Omental fat pad (tissue), 4 donors: Measurements from ENCODE around the gene CTNNAL1. TPM values are rescaled to one million over a fixed set of nuclear protein-coding genes. Genes with fewer than 3 reads are reported as not detected.

Experiments
- ATAC-seq: fragments of 150-250 bp; one replicate; pipeline ENCODE4 v1.9.1; 2016; ENCODE audit warnings: mild to moderate bottlenecking, moderate library complexity; ENCODE audit not compliant: low FRiP score
- DNase-seq: peaks from one replicate; pipeline ENCODE4 v3.0.0-alpha.2; 2019; ENCODE audit warnings: low spot score
- total RNA-seq, 4 donors: library from RNA; depleted of rRNA; stranded (reverse); fragments of >200 nt; gene quantifications; one replicate each; pipeline ENCODE4 v1.1.0, GENCODE V29; 2016
- TF ChIP-seq, protein P1 (sequence below), 3 donors: fragments of 450-650 bp; IDR thresholded peaks; one replicate each; pipeline ENCODE4 v1.5.1; 2016 to 2017; ENCODE audit warnings: antibody characterized with exemption in 3 of 3, mild to moderate bottlenecking in 3 of 3, moderate library complexity in 2 of 3

Gene CTNNAL1
- total RNA-seq, 4 donors from 2014 or later: 34.5 to 57.3 (median 46.5) TPM

DNA sequence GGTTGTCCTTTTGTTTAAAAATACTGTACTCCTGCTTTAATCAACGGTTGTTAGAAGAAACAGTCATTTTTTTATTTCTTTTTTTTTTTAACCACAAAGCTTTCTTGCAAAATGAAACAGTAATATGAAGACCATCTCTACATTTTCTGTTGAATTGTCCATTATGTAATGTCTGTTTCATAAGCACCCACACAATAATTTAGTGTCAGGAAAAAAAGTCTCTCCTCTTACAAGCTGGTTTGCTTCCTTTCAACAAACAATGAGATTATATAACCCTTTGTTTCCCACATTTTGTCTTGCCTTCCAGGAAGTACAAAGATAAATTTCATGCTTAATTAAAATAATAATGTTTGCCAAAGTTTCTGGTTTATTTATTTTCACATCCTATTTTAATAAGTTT lies 16.7 kb downstream of the CTNNAL1 start:
- no peak for ATAC-seq
- TF ChIP-seq, protein P1, sequence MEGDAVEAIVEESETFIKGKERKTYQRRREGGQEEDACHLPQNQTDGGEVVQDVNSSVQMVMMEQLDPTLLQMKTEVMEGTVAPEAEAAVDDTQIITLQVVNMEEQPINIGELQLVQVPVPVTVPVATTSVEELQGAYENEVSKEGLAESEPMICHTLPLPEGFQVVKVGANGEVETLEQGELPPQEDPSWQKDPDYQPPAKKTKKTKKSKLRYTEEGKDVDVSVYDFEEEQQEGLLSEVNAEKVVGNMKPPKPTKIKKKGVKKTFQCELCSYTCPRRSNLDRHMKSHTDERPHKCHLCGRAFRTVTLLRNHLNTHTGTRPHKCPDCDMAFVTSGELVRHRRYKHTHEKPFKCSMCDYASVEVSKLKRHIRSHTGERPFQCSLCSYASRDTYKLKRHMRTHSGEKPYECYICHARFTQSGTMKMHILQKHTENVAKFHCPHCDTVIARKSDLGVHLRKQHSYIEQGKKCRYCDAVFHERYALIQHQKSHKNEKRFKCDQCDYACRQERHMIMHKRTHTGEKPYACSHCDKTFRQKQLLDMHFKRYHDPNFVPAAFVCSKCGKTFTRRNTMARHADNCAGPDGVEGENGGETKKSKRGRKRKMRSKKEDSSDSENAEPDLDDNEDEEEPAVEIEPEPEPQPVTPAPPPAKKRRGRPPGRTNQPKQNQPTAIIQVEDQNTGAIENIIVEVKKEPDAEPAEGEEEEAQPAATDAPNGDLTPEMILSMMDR (IDR thresholded peaks at IDR 0.05): no peak
- no peak for DNase-seq

DNA sequence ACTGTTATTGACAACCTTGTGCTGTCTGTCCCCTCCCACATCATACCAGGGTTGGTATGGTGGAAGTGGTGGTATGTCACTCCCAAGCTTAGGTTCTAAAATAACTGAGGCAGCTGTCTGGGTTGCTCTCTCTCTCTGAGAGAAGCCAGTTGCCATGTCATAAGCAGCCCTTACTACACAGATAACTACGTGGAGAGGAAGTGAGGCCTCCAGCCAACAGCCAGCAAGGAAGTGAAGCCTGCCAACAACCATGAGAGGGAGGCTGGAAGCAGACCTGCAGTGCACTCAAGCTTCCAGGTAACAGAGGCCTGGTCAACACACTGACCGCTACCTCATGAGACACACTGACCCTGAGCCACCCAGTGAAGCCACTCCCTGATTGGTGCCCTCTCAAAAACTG lies 18.6 kb downstream of the CTNNAL1 start:
- no peak for DNase-seq
- TF ChIP-seq, protein P1 (IDR thresholded peaks at IDR 0.05): no peak
- no peak for ATAC-seq

GRCh38 chr9:108991479-108991878 lies 21.8 kb downstream of the CTNNAL1 start:
- DNase-seq (no peak), ATAC-seq (no peak)
- TF ChIP-seq, protein P1 (IDR thresholded peaks at IDR 0.05): no peak

GRCh38 chr9:108983885-108984284 lies 29.4 kb downstream of the CTNNAL1 start:
- ATAC-seq (no peak), DNase-seq (no peak)

GRCh38 chr9:108980893-108981292 lies 32.4 kb downstream of the CTNNAL1 start:
- ATAC-seq (no peak), DNase-seq (no peak)
- TF ChIP-seq, protein P1 (IDR thresholded peaks at IDR 0.05): no peak

More at GRCh38 chr9:108983885-108984284, 29.4 kb downstream of the CTNNAL1 start:
- TF ChIP-seq, protein P1 (IDR thresholded peaks at IDR 0.05): no peak

DNA sequence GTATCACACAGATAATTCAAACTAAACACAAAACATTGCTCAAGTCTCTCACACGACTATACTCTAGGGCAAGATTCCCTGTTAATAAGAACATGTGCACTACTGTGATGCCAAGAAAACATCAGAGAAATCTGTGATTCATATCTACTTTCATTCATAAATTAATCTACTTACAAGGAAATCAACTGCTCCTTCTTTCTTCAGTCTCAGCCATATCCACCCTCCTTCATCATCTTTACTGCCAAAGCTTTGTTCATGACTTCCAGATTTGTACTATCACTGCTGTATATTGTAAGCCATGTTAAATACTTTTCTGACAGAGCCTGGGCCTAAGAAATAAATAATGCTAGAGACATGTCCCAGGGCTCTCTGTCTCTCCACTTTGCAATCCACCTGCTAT lies 35.1 kb downstream of the CTNNAL1 start:
- ATAC-seq: peak; percentile 39
- TF ChIP-seq, protein P1 (IDR thresholded peaks at IDR 0.05): no peak
- no peak for DNase-seq

GRCh38 chr9:108973895-108974294 lies 39.4 kb downstream of the CTNNAL1 start:
- no peak for ATAC-seq
- DNase-seq: no peak
- TF ChIP-seq, protein P1 (IDR thresholded peaks at IDR 0.05): no peak
